PFSK-1 (cell line): ENCODE results near the gene OAF.

Experiments used
- FOXP2 ChIP-seq: optimal IDR thresholded peaks from 2 replicates; pipeline ENCODE3; 2011; ENCODE audit warnings: borderline replicate concordance, control low read depth, inconsistent platforms; ENCODE audit not compliant: insufficient read depth; ENCODE audit errors: extremely low read length, extremely low read depth
- POLR2AphosphoS5 ChIP-seq: IDR thresholded peaks from 2 replicates; pipeline ENCODE4 v1.6.1; 2012; ENCODE audit warnings: low read depth, mild to moderate bottlenecking, control low read depth, low read length, moderate library complexity
- SIN3A ChIP-seq: IDR thresholded peaks from 2 replicates; pipeline ENCODE4 v1.6.1; 2012; ENCODE audit warnings: mild to moderate bottlenecking, low read length, moderate library complexity, borderline replicate concordance; ENCODE audit not compliant: insufficient read depth
- TAF1 ChIP-seq: IDR thresholded peaks from 2 replicates; pipeline ENCODE4 v1.6.1; 2012; ENCODE audit warnings: low read length, control low read depth, borderline replicate concordance; ENCODE audit not compliant: insufficient read depth
- TF ChIP-seq, protein P1 (sequence below), 2 experiments: IDR thresholded peaks; 2 replicates each; pipeline versions ENCODE4 v1.6.1 to v1.8.0; 2011 to 2012; ENCODE audit warnings: low read depth in 2 of 2, low read length in 2 of 2, control low read depth in 1 of 2, inconsistent platforms in 1 of 2, mild to moderate bottlenecking in 1 of 2, moderate library complexity in 1 of 2; ENCODE audit not compliant: insufficient read depth in 1 of 2

Gene OAF

GRCh38 chr11:120186774-120187591 is 23.8 kb upstream of the OAF start:
- TF ChIP-seq, protein P1, sequence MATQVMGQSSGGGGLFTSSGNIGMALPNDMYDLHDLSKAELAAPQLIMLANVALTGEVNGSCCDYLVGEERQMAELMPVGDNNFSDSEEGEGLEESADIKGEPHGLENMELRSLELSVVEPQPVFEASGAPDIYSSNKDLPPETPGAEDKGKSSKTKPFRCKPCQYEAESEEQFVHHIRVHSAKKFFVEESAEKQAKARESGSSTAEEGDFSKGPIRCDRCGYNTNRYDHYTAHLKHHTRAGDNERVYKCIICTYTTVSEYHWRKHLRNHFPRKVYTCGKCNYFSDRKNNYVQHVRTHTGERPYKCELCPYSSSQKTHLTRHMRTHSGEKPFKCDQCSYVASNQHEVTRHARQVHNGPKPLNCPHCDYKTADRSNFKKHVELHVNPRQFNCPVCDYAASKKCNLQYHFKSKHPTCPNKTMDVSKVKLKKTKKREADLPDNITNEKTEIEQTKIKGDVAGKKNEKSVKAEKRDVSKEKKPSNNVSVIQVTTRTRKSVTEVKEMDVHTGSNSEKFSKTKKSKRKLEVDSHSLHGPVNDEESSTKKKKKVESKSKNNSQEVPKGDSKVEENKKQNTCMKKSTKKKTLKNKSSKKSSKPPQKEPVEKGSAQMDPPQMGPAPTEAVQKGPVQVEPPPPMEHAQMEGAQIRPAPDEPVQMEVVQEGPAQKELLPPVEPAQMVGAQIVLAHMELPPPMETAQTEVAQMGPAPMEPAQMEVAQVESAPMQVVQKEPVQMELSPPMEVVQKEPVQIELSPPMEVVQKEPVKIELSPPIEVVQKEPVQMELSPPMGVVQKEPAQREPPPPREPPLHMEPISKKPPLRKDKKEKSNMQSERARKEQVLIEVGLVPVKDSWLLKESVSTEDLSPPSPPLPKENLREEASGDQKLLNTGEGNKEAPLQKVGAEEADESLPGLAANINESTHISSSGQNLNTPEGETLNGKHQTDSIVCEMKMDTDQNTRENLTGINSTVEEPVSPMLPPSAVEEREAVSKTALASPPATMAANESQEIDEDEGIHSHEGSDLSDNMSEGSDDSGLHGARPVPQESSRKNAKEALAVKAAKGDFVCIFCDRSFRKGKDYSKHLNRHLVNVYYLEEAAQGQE (IDR thresholded peaks at IDR 0.05; ENCODE audit: insufficient read depth in 1 of 2, low read depth in 2 of 2, low read length in 2 of 2): no peak
- TF ChIP-seq FOXP2 (no peak), TAF1 (no peak), POLR2AphosphoS5 (no peak), SIN3A (no peak)

GRCh38 chr11:120188371-120188770 is 22.5 kb upstream of the OAF start:
- TF ChIP-seq SIN3A (no peak), POLR2AphosphoS5 (no peak), TAF1 (no peak), FOXP2 (no peak)
- TF ChIP-seq, protein P1 (IDR thresholded peaks at IDR 0.05; ENCODE audit: insufficient read depth in 1 of 2, low read depth in 2 of 2, low read length in 2 of 2): no peak

GRCh38 chr11:120188811-120189455 is 21.9 kb upstream of the OAF start:
- TF ChIP-seq TAF1: no peak

DNA sequence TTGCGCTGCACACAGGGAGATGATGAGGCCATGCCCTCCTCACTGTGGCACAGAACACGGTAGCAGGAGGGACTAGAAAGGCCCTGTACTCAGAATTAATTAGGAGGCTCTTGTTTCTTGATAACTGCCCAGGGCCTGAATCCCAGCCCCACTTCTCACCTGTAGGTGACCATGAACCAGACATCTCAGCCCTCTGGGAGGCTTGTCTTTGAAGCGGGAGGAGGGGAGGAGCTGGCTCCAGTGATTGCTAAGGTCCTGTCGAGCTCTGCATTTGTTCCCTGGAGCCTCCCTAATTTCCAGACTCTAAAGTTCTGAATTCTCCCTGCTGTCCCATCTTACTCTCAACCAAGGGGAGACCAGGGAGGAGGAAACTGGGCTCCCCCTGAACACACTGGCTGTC is 19.8 kb upstream of the OAF start:
- TF ChIP-seq POLR2AphosphoS5 (no peak), FOXP2 (no peak), SIN3A (no peak), TAF1 (no peak)
- TF ChIP-seq, protein P1 (IDR thresholded peaks at IDR 0.05; ENCODE audit: insufficient read depth in 1 of 2, low read depth in 2 of 2, low read length in 2 of 2): no peak

DNA sequence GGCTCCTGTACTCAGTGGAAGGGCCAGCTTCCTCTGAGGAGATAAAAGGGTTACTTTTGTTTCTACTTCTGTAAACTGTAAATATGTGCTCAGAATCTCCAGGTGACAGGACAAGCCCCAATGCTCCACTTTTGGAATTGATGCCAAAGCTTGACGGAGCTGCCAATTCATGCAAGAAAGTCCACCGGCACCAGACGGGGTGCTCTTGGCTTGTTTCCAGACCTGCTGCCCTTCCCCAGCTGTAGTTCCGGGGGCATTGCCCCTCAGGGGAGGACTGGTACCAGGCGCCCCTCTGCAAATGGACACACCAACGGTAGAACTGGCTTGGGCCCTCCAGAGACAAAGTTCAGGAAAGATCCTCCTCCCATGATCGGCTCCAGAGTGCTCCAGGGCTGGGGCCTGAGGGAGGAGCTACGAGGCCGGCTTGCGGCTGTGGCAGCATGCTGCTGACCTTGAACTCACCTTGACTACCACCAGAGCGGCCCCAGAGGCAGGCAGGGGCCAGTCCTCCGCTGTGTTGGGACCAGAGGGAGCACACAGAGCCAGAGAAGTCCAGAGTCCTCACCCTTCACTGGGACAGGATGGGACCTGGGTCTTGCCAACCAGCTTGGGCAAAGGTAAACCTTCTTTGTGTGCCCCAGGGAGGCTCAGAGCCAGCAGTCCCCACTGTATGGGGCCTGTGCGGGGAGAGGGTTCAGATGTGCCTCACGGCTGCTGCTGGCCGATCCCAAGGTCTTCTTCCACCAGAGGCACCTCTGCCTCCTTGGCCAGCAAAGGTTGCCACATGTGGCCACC is 17.8 kb upstream of the OAF start:
- TF ChIP-seq, protein P1 (IDR thresholded peaks at IDR 0.05; ENCODE audit: insufficient read depth in 1 of 2, low read depth in 2 of 2, low read length in 2 of 2): no peak
- TF ChIP-seq FOXP2 (no peak), SIN3A (no peak), POLR2AphosphoS5 (no peak), TAF1 (no peak)
